ENCODE data around the gene CA12.

DNA sequence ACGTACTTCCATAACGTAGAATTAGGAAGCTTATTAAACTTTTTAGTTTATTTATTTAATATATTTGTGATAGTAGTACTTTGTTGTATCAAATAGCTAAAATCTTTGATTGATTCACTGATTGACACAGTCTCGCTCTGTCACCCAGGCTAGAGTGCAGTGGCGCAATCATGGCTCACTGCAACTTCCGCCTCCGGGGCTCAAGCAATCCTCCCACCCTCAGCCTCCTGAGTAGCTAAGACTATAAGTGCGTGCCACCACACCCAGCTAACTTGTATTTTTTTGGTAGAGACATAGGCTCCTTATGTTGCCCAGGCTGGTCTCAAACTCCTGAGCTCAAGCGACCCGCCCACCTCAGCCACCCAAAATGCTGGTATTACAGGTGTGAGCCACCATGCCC lies 98.5 kb downstream of the CA12 start:
- TF ChIP-seq, protein P1, sequence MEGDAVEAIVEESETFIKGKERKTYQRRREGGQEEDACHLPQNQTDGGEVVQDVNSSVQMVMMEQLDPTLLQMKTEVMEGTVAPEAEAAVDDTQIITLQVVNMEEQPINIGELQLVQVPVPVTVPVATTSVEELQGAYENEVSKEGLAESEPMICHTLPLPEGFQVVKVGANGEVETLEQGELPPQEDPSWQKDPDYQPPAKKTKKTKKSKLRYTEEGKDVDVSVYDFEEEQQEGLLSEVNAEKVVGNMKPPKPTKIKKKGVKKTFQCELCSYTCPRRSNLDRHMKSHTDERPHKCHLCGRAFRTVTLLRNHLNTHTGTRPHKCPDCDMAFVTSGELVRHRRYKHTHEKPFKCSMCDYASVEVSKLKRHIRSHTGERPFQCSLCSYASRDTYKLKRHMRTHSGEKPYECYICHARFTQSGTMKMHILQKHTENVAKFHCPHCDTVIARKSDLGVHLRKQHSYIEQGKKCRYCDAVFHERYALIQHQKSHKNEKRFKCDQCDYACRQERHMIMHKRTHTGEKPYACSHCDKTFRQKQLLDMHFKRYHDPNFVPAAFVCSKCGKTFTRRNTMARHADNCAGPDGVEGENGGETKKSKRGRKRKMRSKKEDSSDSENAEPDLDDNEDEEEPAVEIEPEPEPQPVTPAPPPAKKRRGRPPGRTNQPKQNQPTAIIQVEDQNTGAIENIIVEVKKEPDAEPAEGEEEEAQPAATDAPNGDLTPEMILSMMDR (conservative IDR thresholded peaks at IDR 0.05 in 1 of 2, IDR thresholded peaks at IDR 0.05 in 1 of 2; ENCODE audit: extremely low read depth in 1 of 2, insufficient read depth in 1 of 2, low read depth in 1 of 2, low read length in 2 of 2): no peak
- no peak for TF ChIP-seq EZH2 (IDR thresholded peaks at IDR 0.05; ENCODE audit: borderline replicate concordance, low read length)

Data from mammary epithelial cell (primary cell).